ENCODE measurements around the gene SLC7A6.

Gene SLC7A6

GRCh38 chr16:68338326-68339119 is 74.2 kb downstream of the SLC7A6 start:
- H3K27ac Mint-ChIP-seq = no peak overlapping the region
- H3K27me3 Mint-ChIP-seq = no peaks in the 10 kb centered on the region
- no peaks in the 10 kb centered on the region for H3K9me3 Mint-ChIP-seq
- no peak for ATAC-seq (ENCODE audit: low read depth)
- H3K4me1 Mint-ChIP-seq = peaks cover 3% of the 10 kb centered on the region
- DNase-seq (ENCODE audit: low spot score in 2 of 2) = no peak
- H3K4me3 Mint-ChIP-seq = no peak overlapping the region
- peaks cover 46% of the 10 kb centered on the region for H3K36me3 Mint-ChIP-seq

GRCh38 chr16:68339214-68339613 is 74.9 kb downstream of the SLC7A6 start:
- peaks cover 3% of the 10 kb centered on the region for H3K4me1 Mint-ChIP-seq
- no peak overlapping the region for H3K4me3 Mint-ChIP-seq
- H3K9me3 Mint-ChIP-seq = no peaks in the 10 kb centered on the region
- H3K27me3 Mint-ChIP-seq = no peaks in the 10 kb centered on the region
- peaks cover 44% of the 10 kb centered on the region for H3K36me3 Mint-ChIP-seq
- no peak overlapping the region for H3K27ac Mint-ChIP-seq
- ATAC-seq (ENCODE audit: low read depth) (no peak), DNase-seq (ENCODE audit: low spot score in 2 of 2) (no peak)

DNA sequence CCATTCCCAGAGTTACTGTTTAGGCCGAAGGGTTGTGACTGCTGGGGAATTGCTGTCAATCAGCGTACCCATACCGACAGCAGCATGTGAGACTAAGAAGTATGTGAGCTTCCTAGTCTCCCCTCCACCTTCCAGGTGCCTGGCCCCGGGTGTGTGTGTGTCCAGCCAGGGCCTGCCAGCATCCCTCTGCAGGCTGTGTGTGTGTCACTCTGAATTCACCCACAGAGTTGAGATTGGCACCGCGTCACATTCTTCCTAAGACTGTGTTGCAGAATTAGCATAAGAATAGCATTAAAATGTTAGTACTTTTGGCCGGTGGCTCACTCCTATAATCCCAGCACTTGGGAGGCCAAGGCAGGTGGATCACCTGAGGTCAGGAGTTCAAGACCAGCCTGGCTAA is 78.3 kb downstream of the SLC7A6 start:
- Mint-ChIP-seq H3K4me1 (peaks cover 3% of the 10 kb centered on the region), H3K4me3 (no peak overlapping the region), H3K27ac (no peak overlapping the region), H3K27me3 (no peaks in the 10 kb centered on the region), H3K9me3 (no peaks in the 10 kb centered on the region), H3K36me3 (peaks cover 44% of the 10 kb centered on the region)
- DNase-seq (ENCODE audit: low spot score in 2 of 2) = no peak
- ATAC-seq (ENCODE audit: low read depth) = no peak

DNA sequence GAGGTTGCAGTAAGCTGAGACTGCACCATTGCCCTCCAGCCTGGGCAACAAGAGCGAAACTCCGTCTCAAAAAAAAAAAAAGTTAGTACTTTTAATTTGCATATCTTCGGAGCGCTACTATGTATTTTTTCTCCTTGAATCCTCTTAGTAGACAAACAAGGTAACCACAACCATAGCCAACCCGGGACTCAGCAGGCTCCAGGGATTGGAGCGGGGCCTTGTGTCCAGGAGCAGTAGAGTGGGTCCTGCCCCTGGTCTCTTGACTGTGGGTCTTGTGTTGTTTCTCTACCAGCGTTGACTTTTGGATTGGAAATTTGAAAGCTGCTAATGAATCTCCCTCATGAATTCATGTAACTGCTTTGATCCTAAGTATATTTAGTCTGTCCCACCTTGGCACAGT is 78.8 kb downstream of the SLC7A6 start:
- Mint-ChIP-seq H3K36me3 (peaks cover 41% of the 10 kb centered on the region), H3K4me3 (no peak overlapping the region)

DNA sequence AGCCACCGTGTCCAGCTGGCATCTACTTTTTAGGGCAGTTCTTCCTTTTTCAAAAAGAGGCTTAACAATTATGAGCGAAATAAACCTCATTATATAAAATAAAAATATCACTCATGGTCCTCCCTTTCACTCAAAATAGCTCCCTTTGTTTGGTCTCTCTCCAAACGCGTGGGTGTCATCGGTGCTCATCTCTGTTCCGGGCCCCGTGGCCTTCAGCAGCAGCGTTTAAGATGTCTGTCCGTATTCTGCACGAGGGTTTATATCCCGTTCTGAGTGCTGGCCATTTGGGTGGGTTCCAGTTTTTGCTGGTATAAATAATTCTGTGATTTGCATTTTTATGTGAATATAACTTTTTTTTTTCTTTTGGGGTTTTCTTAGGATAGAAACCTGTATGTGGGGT is 79.9 kb downstream of the SLC7A6 start:
- Mint-ChIP-seq H3K4me3 (no peak overlapping the region), H3K9me3 (no peaks in the 10 kb centered on the region), H3K27ac (no peak overlapping the region), H3K4me1 (no peaks in the 10 kb centered on the region), H3K36me3 (peaks cover 42% of the 10 kb centered on the region), H3K27me3 (no peaks in the 10 kb centered on the region)
- no peak for ATAC-seq (ENCODE audit: low read depth)
- DNase-seq (ENCODE audit: low spot score in 2 of 2) = no peak

More for the DNA sequence above, 78.8 kb downstream of the SLC7A6 start:
- H3K9me3 Mint-ChIP-seq = no peaks in the 10 kb centered on the region
- DNase-seq (ENCODE audit: low spot score in 2 of 2) (no peak), ATAC-seq (ENCODE audit: low read depth) (no peak)
- H3K4me1 Mint-ChIP-seq = peaks cover 3% of the 10 kb centered on the region
- H3K27me3 Mint-ChIP-seq = no peaks in the 10 kb centered on the region
- H3K27ac Mint-ChIP-seq = no peak overlapping the region

DNA sequence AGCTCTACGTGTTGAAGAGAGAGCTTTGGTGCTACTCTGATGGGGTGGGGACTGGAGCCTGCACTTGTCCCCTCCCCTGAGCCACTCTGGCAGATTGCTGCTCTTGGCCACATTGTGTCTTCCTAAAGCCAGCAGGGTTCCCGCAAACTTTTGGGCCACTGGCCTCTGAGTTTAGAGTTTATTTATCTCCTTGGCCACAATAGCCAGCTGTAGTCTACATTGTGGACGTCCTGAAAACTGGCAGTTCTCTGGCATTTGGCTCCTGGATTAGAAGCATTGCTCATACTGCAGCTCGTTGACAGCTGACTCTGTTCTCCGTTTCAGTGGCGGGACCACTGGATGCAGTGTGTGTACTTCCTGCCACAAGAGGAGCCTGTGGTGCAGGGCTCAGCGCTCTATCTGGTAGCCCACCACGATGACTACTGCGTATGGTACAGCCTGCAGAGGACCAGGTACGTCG is 81.1 kb downstream of the SLC7A6 start:
- H3K27me3 Mint-ChIP-seq = no peaks in the 10 kb centered on the region
- H3K36me3 Mint-ChIP-seq = peaks cover 35% of the 10 kb centered on the region
- no peak for ATAC-seq (ENCODE audit: low read depth)
- H3K27ac Mint-ChIP-seq = no peak overlapping the region
- H3K4me1 Mint-ChIP-seq = no peaks in the 10 kb centered on the region
- no peak for DNase-seq (ENCODE audit: low spot score in 2 of 2)
- no peak overlapping the region for H3K4me3 Mint-ChIP-seq
- H3K9me3 Mint-ChIP-seq = no peaks in the 10 kb centered on the region

DNA sequence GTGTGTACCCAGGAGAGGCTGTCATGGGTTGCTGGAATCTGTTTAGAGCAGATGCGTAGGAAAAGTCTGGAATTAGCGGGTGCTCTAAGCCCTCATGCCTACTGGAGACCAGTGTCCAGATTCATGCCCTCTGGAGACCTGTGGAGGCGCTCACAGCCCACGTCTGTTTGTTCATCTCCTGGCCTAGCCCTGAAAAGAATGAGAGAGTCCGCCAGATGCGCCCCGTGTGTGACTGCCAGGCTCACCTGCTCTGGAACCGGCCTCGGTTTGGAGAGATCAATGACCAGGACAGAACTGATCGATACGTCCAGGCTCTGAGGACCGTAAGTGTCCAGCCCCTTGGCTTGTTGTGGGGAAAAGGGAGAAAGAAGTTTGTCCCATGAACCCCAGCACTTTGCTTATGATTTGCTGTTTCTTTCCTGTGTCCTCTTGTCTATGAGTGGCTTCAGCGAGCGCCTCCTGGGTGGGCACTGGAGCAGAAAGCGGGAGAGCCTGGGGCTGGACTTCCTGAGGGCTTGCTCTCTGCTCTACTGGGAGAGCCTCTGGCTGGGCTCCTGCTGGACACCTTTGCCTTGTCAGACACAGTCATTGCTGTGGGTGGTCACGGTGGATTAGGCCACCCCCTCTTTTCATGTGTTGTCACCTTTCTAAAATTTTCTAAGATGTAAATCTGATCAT is 81.8 kb downstream of the SLC7A6 start:
- Mint-ChIP-seq H3K4me3 (no peak overlapping the region), H3K4me1 (no peaks in the 10 kb centered on the region), H3K27me3 (no peaks in the 10 kb centered on the region), H3K36me3 (peaks cover 30% of the 10 kb centered on the region), H3K9me3 (no peaks in the 10 kb centered on the region), H3K27ac (no peak overlapping the region)
- no peak for ATAC-seq (ENCODE audit: low read depth)
- DNase-seq (ENCODE audit: low spot score in 2 of 2) = no peak

DNA sequence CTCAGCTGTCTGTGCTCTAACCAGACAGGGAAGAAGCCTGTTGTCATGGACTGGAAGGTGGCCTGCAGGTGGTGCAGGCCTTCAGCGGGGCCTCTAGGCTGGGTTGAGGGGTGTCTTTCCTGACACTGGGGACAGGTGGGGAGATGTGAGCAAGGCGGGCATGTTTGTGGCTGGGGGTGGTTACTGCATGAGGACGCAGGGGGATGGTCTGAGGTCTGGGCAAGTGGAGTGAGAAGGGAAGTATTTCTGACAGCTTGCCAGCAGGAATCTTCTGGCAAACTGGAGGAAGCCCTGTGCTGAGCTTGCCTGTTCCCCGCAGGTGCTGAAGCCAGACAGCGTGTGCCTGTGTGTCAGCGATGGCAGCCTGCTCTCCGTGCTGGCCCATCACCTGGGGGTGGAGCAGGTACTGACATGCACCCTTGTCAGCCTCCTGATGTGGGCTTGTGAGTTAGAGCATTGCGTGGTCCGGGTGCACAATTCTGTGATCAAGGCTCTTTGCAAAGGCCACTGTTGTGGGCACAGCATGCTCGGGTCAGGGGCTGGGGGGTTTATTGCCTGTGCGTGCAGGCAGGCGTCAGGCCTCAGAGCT is 82.7 kb downstream of the SLC7A6 start:
- no peak for ATAC-seq (ENCODE audit: low read depth)
- DNase-seq (ENCODE audit: low spot score in 2 of 2) = no peak
- Mint-ChIP-seq H3K9me3 (no peaks in the 10 kb centered on the region), H3K27ac (no peak overlapping the region), H3K27me3 (no peaks in the 10 kb centered on the region), H3K36me3 (peaks cover 38% of the 10 kb centered on the region), H3K4me3 (no peak overlapping the region), H3K4me1 (no peaks in the 10 kb centered on the region)

DNA sequence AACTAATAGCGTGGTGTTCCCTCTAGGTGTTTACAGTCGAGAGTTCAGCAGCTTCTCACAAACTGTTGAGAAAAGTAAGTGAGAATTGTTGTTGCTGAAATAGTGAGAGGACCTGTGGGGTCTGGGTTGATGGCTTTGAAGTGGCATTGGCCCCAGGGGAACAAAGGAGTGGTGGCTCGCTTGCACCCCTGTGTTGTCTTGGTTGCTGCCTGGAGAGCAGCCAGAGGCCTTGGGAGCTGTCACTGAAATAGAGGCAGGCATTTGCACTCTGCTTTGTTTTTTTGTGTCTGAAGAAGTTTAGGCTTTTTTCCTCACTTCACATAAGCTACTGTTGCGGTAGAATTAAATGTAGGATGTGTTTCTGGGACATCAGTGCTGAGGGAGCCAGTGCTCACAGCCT is 83.3 kb downstream of the SLC7A6 start:
- H3K36me3 Mint-ChIP-seq = peaks cover 38% of the 10 kb centered on the region
- no peaks in the 10 kb centered on the region for H3K4me1 Mint-ChIP-seq
- DNase-seq (ENCODE audit: low spot score in 2 of 2) = no peak
- no peak overlapping the region for H3K27ac Mint-ChIP-seq
- no peaks in the 10 kb centered on the region for H3K27me3 Mint-ChIP-seq
- no peak for ATAC-seq (ENCODE audit: low read depth)
- H3K4me3 Mint-ChIP-seq = no peak overlapping the region
- H3K9me3 Mint-ChIP-seq = no peaks in the 10 kb centered on the region

DNA sequence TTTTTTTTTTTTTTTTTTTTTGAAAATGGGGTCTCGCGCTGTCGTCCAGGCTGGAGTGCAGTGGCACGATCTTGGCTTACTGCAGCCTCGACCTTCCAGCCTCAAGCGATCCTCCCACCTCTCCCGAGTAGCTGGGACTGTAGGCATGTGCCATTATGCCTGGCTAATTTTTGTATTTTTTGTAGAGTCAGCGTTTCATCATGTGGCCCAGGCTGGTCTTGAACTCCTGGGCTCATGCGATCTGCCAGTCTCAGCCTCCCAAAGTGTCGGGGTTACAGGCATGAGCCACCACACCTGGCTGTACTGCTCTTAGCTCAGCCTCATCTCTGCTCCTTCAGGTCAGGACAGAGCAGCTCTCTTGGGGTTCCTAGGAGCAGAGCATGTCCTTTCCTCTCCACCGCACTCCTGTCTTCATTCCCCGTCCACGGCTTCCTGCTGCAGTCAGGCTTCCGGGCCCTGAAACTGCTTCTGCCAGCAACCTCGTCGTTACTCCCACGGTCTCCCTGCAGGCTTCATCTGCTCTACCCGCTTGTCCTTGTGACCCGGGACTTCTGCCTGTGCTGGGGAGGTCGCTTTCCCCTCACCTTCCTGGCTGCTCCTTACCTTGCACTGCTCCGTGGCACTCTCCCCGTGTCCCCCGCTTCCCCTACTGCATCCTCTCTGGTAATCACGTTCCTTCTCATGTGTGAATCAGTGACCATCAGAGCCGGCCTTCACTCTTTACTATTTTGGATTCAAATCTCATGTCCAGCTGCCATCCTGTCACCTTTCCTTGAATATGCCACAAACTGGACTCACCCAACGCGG is 84.5 kb downstream of the SLC7A6 start:
- Mint-ChIP-seq H3K27ac (no peak overlapping the region), H3K36me3 (peaks cover 42% of the 10 kb centered on the region), H3K9me3 (no peaks in the 10 kb centered on the region), H3K27me3 (no peaks in the 10 kb centered on the region), H3K4me1 (no peaks in the 10 kb centered on the region), H3K4me3 (no peak overlapping the region)
- DNase-seq (ENCODE audit: low spot score in 2 of 2) = no peak
- no peak for ATAC-seq (ENCODE audit: low read depth)

- no peak for DNase-seq (ENCODE audit: low spot score in 2 of 2)
- H3K4me1 Mint-ChIP-seq = peaks cover 2% of the 10 kb centered on the region
- no peak overlapping the region for H3K4me3 Mint-ChIP-seq
- no peaks in the 10 kb centered on the region for H3K9me3 Mint-ChIP-seq
- no peak overlapping the region for H3K27ac Mint-ChIP-seq
- no peak for ATAC-seq (ENCODE audit: low read depth)
- H3K27me3 Mint-ChIP-seq = no peaks in the 10 kb centered on the region
- peaks cover 47% of the 10 kb centered on the region for H3K36me3 Mint-ChIP-seq
These were observed 85.6 kb downstream of the SLC7A6 start for GRCh38 chr16:68349838-68350410.

DNA sequence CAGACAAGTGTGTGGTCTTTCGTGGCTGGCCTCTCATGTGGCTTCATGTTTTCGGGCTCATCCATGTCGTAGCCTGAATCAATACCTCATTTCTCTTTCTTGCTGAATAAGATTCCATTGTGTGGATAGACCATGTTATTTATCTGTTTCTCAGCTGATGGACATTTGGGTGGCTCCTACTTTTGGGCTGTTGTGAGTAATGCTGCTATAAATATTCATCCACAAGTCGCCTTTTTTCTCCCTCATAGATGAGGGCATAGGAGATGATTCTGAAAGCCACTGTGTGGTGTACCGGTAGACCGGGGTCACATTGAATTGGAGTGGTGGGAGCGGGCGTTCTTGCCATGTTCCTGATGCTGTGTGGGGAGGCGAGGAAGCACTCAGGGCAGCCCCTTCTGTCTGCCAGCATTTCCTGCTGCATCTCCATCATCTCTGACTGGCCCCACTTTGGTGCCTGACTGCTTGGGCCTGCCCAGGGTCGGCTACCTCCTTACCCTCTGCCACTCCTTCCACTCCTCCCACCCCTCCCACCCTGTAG is 86.6 kb downstream of the SLC7A6 start:
- Mint-ChIP-seq H3K4me1 (peaks cover 5% of the 10 kb centered on the region), H3K9me3 (no peaks in the 10 kb centered on the region), H3K27ac (no peak overlapping the region), H3K27me3 (no peaks in the 10 kb centered on the region), H3K36me3 (peaks cover 50% of the 10 kb centered on the region), H3K4me3 (no peak overlapping the region)
- no peak for ATAC-seq (ENCODE audit: low read depth)
- no peak for DNase-seq (ENCODE audit: low spot score in 2 of 2)
